Esophagus muscularis mucosa (tissue), 4 donors: ENCODE data around the gene ANO8. TPM values are rescaled to one million over a fixed set of nuclear protein-coding genes. Genes with fewer than 3 reads are reported as not detected.

Experiments
- DNase-seq: peaks from one replicate; pipeline ENCODE4 v3.0.0-alpha.2; 2017; ENCODE audit errors: extremely low spot score
- H3K27ac ChIP-seq, 4 donors: fragments of 200-600 bp; sonication (generic); replicated peaks in 1 of 4; 1 replicate in 3 of 4; 2 replicates in 1 of 4; pipeline ENCODE4 v1.5.1; 2016 to 2019; ENCODE audit warnings: mild to moderate bottlenecking in 1 of 4
- H3K27me3 ChIP-seq, 4 donors: fragments of 200-600 bp; sonication (generic); one replicate each; pipeline versions ENCODE4 v1.5.1 to v1.6.0; 2016 to 2019
- H3K36me3 ChIP-seq, 4 donors: fragments of 200-600 bp; sonication (generic); one replicate each; pipeline ENCODE4 v1.5.1; 2016 to 2019
- H3K4me1 ChIP-seq, 4 donors: fragments of 200-600 bp; sonication (generic); one replicate each; pipeline ENCODE4 v1.5.1; 2016 to 2019
- H3K4me3 ChIP-seq, 4 donors: fragments of 200-600 bp; sonication (generic); 1 replicate in 2 of 4; 2 replicates in 2 of 4; pipeline ENCODE4 v1.5.1; 2016 to 2019; ENCODE audit warnings: mild to moderate bottlenecking in 4 of 4, moderate library complexity in 1 of 4
- H3K9me3 ChIP-seq, 4 donors: fragments of 200-600 bp; sonication (generic); 1 replicate in 3 of 4; 2 replicates in 1 of 4; pipeline ENCODE4 v1.5.1; 2016 to 2019
- EP300 ChIP-seq: sonication (generic); formaldehyde crosslinking; IDR thresholded peaks from one replicate; pipeline ENCODE4 v1.6.1; 2017; ENCODE audit warnings: antibody characterized with exemption
- POLR2A ChIP-seq: fragments of 450-650 bp; IDR thresholded peaks from one replicate; pipeline ENCODE4 v1.6.1; 2017; ENCODE audit warnings: antibody characterized with exemption, moderate library complexity, mild to moderate bottlenecking, low read depth
- POLR2AphosphoS5 ChIP-seq, 2 donors: sonication (generic); formaldehyde crosslinking; IDR thresholded peaks; one replicate each; pipeline ENCODE4 v1.6.1; 2017; ENCODE audit warnings: antibody characterized with exemption in 2 of 2
- WGBS: methylation state at CpG from one replicate; pipeline ENCODE4 v1.1.5; 2018; 5-methylcytosine and 5-hydroxymethylcytosine counted together
- intact Hi-C: fragments of 100-400 bp; cut with DNase I; formaldehyde crosslinking; loops from one replicate; pipeline ENCODE4 v1.15.1; 2023
- total RNA-seq, 4 donors: library from RNA; depleted of rRNA; stranded (reverse); fragments of >200 nt; gene quantifications; one replicate each; pipeline versions ENCODE4 v1.1.0 to v1.2.1, GENCODE V29; 2016
- TF ChIP-seq, protein P1 (sequence below), 3 experiments: fragments of 200-600 bp in 2 of 3; fragments of 450-650 bp in 1 of 3; sonication (generic) in 2 of 3; IDR thresholded peaks; one replicate each; pipeline ENCODE4 v1.5.1; 2017 to 2019; ENCODE audit warnings: antibody characterized with exemption in 3 of 3, mild to moderate bottlenecking in 2 of 3, moderate library complexity in 1 of 3

ANO8 gene
- total RNA-seq, 4 donors from 2014 or later: 2.9 to 7.4 (median 4.0) TPM

DNA sequence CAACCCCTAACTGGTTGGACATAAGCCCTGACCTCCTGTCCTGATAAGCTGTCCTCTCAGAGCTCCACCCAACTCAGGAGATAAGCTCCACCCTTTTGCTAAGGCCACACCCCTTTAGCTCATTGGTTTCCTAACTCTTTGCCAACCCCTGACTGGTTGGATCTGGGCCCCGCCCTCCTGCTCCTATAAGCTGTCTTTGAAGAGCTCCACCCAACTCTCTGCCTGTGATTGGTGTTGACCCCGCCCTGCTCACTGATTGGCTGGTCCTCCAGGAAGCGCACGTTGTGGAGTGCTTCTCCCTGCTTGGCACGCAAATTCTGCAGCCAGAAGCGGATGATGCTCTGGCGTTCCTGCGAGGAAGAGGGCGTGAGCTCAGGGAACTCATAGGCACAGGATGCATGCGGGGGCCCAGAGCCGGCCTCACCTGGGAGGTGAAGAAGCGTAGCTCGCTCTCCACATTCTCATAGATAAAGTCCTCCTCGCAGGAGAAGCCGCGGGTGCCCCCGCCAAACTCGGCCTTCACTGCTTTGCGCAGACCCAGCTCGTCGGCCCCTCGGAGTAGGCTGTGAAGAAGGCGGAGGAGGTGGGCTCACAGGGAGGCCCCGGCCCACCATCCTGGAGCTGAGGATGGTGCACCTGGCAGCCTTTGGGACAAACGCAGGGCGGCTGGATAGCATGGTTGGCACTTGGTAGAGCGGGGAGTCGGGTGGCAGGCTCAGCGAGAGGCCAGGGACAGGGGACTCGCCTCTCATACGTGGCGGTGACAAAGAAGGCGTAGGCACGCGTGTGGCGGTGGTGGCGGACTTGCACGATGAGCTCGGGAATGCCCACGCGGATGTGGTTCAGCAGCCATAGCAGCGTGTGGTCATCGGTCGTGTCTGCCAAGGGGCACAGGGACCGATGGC is 1.7 kb downstream of the ANO8 start:
- Histone ChIP-seq H3K9me3 (no peaks in the 10 kb centered on the region), H3K4me1 (peaks cover 27 to 60% (median 52%) of the 10 kb centered on the region in 4 donors), H3K27me3 (peaks cover 0 to 43% (median 2%) of the 10 kb centered on the region in 4 donors), H3K4me3 (no peak overlapping the region), H3K27ac (no peak overlapping the region), H3K36me3 (peaks cover 0 to 21% (median 10%) of the 10 kb centered on the region in 4 donors)
- 95% methylated on average over 45 of the region's 45 CpGs for WGBS
- no peak for DNase-seq
- intact Hi-C loops: no loop called here
- TF ChIP-seq POLR2A (no peak), EP300 (no peak), POLR2AphosphoS5 (IDR thresholded peaks at IDR 0.05) (no peak)
- TF ChIP-seq, protein P1, sequence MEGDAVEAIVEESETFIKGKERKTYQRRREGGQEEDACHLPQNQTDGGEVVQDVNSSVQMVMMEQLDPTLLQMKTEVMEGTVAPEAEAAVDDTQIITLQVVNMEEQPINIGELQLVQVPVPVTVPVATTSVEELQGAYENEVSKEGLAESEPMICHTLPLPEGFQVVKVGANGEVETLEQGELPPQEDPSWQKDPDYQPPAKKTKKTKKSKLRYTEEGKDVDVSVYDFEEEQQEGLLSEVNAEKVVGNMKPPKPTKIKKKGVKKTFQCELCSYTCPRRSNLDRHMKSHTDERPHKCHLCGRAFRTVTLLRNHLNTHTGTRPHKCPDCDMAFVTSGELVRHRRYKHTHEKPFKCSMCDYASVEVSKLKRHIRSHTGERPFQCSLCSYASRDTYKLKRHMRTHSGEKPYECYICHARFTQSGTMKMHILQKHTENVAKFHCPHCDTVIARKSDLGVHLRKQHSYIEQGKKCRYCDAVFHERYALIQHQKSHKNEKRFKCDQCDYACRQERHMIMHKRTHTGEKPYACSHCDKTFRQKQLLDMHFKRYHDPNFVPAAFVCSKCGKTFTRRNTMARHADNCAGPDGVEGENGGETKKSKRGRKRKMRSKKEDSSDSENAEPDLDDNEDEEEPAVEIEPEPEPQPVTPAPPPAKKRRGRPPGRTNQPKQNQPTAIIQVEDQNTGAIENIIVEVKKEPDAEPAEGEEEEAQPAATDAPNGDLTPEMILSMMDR (IDR thresholded peaks at IDR 0.05): no peak

DNA sequence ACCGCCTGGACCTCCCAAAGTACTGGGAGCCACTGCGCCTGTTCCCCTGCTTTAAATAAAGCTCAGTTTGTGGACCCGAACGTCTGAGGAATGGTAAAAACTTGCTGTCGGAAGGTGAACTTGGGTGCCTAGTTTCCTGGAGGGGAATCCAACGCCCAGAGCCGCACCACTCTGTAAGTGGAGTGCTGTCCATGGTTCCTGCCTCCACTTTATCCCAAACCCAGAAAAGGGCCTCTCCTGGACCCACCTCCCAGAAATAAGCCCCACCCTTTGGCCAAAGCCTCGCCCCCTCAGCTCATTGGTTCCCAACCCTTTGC is 2.3 kb downstream of the ANO8 start:
- no peak for DNase-seq
- 93% methylated on average over 8 of the region's 8 CpGs for WGBS
- Histone ChIP-seq H3K27ac (no peak overlapping the region), H3K4me1 (peaks cover 22 to 61% (median 54%) of the 10 kb centered on the region in 4 donors), H3K36me3 (peaks cover 0 to 23% (median 10%) of the 10 kb centered on the region in 4 donors), H3K9me3 (no peaks in the 10 kb centered on the region), H3K4me3 (no peak overlapping the region), H3K27me3 (peaks cover 0 to 43% (median 2%) of the 10 kb centered on the region in 4 donors)
- intact Hi-C loops: no loop called here
- TF ChIP-seq POLR2AphosphoS5 (IDR thresholded peaks at IDR 0.05): no peak
- TF ChIP-seq POLR2A: no peak
- TF ChIP-seq, protein P1 (IDR thresholded peaks at IDR 0.05): no peak
- no peak for TF ChIP-seq EP300

DNA sequence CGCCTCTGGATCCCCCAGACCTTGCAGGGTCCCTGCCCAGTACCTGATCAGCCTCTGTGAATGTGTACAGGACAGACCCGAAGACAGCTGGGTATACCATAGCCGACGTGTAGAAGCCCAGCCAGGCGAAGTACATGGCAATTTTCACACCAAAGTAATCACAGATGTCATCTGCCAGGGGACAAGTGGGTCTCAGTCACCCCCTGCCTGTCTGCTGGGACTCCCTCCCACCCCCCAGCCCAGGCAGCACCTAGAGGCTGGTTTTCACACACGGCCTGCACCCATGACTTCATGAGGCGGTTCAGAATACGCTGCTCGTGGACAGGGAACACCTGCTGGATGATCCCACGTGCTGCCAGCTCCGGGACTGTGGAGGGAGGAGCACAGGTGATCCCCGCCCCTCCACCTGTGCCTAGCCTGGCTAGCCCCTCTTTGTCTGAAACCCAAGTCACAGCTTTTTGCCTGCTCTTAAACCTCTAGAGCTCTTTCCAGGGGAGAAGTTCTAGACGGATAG is 3.6 kb downstream of the ANO8 start:
- peaks cover 0 to 43% (median 2%) of the 10 kb centered on the region in 4 donors for H3K27me3 ChIP-seq
- H3K4me1 ChIP-seq: peaks cover 23 to 69% (median 63%) of the 10 kb centered on the region in 4 donors
- no peak for TF ChIP-seq EP300
- no peak for TF ChIP-seq POLR2A
- no peak for TF ChIP-seq POLR2AphosphoS5 (IDR thresholded peaks at IDR 0.05)
- TF ChIP-seq, protein P1 (IDR thresholded peaks at IDR 0.05): no peak
- peaks cover 0 to 26% (median 10%) of the 10 kb centered on the region in 4 donors for H3K36me3 ChIP-seq
- 91% methylated on average over 13 of the region's 13 CpGs for WGBS
- no peak overlapping the region for H3K27ac ChIP-seq
- H3K9me3 ChIP-seq: no peaks in the 10 kb centered on the region
- DNase-seq: no peak
- intact Hi-C loops: no loop called here
- no peak overlapping the region for H3K4me3 ChIP-seq

DNA sequence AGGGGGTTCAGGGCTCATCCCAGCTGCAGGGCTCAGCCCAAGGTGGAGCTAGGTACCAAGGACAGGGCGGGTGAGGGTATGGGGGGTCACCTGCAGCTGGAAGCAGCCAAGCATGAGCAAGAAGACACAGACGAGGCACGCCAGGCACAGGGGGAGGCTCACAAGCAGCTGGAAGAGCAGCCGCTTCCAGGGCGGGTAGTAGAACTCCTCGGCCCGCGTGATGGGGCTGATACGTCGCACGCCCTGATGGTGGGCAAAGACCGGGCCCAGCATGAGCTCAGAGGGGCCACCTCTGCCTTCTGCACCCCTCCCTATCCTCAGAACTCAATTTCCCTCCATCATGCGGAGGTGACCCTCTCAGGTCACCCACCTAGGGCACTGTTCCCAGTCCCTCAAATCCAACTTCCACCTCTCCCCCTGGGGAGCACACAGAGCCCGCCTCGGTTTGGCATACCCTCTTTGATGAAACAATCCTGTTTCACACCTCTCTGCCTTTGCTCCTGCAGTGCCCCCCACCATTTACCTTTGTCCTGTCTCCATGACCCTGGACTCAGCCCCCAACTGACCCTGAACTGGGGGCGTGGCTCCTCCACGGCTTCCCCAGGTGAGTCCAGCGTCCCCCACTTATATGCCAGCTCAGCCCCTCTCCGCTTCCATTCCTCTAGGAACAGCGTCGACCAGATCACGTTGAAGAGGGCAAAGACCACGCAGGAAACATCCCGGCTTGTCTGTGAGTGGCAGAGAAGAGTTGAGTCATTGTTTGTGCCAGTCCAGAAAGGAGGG is 4.2 kb downstream of the ANO8 start:
- WGBS: 91% methylated on average over 19 of the region's 24 CpGs
- no peak for TF ChIP-seq POLR2A
- no peak for TF ChIP-seq EP300
- no peak for TF ChIP-seq POLR2AphosphoS5 (IDR thresholded peaks at IDR 0.05)
- TF ChIP-seq, protein P1 (IDR thresholded peaks at IDR 0.05): no peak
- Histone ChIP-seq H3K4me3 (no peak overlapping the region), H3K36me3 (peaks cover 0 to 26% (median 10%) of the 10 kb centered on the region in 4 donors), H3K27me3 (peaks cover 0 to 43% (median 2%) of the 10 kb centered on the region in 4 donors), H3K4me1 (peaks cover 16 to 69% (median 63%) of the 10 kb centered on the region in 4 donors), H3K9me3 (no peaks in the 10 kb centered on the region), H3K27ac (no peak overlapping the region)
- intact Hi-C loops: no loop called here
- no peak for DNase-seq
